ENCODE data around the gene SIPA1L3. TPM values are rescaled to one million over a fixed set of nuclear protein-coding genes. Genes with fewer than 3 reads are reported as not detected.

The SIPA1L3 gene
- total and polyA plus RNA-seq, 2 experiments from 2014 or later = 15.7 to 54.1 TPM

DNA sequence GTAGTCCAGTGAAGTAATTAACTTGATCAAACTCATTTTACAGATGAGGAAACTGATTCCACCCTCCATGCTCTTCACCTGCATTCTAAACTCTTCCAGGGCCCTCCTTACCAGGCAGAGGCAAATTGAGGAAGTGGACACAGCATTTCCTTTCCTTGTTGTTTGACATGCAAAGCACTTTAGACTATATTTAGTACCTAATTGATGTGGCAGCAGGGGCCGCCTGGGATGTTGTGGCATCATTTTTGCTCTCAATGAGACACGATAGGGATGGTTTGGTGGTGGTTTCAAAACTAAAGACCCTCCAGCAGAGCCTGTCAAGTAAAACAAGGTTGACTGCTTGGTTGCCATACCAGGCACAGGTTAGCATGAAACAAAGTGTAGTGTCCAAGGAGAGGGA lies 7.9 kb downstream of the SIPA1L3 start:
- no peaks in the 10 kb centered on the region for H3K9me3 Mint-ChIP-seq
- H4K20me1 ChIP-seq (replicated peaks; ENCODE audit: insufficient read depth) = peaks cover 9% of the 10 kb centered on the region
- H3K27me3 ChIP-seq (ENCODE audit: insufficient read depth) = no peaks in the 10 kb centered on the region
- H3K79me2 ChIP-seq (replicated peaks; ENCODE audit: insufficient read depth) = peaks cover 98% of the 10 kb centered on the region
- no peaks in the 10 kb centered on the region for H3K36me3 ChIP-seq (ENCODE audit: insufficient read depth)
- no peak for DNase-seq (ENCODE audit: low spot score)
- H3K4me3 ChIP-seq = no peak overlapping the region
- peaks cover 25% of the 10 kb centered on the region for H3K4me1 ChIP-seq (ENCODE audit: insufficient read depth)
- H3K4me3 Mint-ChIP-seq = peak overlapping the region; percentile 4; the same call in 1 of the 3 replicates
- H3K9me2 ChIP-seq (ENCODE audit: insufficient read depth) = no peaks in the 10 kb centered on the region
- peaks cover 14% of the 10 kb centered on the region; the same call in 2 of the 3 replicates for H3K36me3 Mint-ChIP-seq (ENCODE audit: low read depth)
- no peak for TF ChIP-seq ZNF114 (CRISPR knock-in tag; IDR thresholded peaks at IDR 0.05)
- TF ChIP-seq EZH2phosphoT487 (IDR thresholded peaks at IDR 0.05; ENCODE audit: unreplicated experiment) = no peak
- TF ChIP-seq ZNF331 (CRISPR knock-in tag; IDR thresholded peaks at IDR 0.05; ENCODE audit: low read depth) = no peak
- TF ChIP-seq, protein P1, sequence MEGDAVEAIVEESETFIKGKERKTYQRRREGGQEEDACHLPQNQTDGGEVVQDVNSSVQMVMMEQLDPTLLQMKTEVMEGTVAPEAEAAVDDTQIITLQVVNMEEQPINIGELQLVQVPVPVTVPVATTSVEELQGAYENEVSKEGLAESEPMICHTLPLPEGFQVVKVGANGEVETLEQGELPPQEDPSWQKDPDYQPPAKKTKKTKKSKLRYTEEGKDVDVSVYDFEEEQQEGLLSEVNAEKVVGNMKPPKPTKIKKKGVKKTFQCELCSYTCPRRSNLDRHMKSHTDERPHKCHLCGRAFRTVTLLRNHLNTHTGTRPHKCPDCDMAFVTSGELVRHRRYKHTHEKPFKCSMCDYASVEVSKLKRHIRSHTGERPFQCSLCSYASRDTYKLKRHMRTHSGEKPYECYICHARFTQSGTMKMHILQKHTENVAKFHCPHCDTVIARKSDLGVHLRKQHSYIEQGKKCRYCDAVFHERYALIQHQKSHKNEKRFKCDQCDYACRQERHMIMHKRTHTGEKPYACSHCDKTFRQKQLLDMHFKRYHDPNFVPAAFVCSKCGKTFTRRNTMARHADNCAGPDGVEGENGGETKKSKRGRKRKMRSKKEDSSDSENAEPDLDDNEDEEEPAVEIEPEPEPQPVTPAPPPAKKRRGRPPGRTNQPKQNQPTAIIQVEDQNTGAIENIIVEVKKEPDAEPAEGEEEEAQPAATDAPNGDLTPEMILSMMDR (conservative IDR thresholded peaks at IDR 0.05; ENCODE audit: low read depth in 2 of 2) = no peak
- TF ChIP-seq NANOG (IDR thresholded peaks at IDR 0.05; ENCODE audit: borderline replicate concordance) = no peak
- TF ChIP-seq REST (IDR thresholded peaks at IDR 0.05; ENCODE audit: unreplicated experiment) = no peak
- TF ChIP-seq POLR2AphosphoS5 (IDR thresholded peaks at IDR 0.05; ENCODE audit: low read depth) = no peak
- TF ChIP-seq, protein P2, sequence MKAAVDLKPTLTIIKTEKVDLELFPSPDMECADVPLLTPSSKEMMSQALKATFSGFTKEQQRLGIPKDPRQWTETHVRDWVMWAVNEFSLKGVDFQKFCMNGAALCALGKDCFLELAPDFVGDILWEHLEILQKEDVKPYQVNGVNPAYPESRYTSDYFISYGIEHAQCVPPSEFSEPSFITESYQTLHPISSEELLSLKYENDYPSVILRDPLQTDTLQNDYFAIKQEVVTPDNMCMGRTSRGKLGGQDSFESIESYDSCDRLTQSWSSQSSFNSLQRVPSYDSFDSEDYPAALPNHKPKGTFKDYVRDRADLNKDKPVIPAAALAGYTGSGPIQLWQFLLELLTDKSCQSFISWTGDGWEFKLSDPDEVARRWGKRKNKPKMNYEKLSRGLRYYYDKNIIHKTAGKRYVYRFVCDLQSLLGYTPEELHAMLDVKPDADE (IDR thresholded peaks at IDR 0.05) = no peak
- TF ChIP-seq CREB1 (CRISPR knock-in tag; IDR thresholded peaks at IDR 0.05; ENCODE audit: low read depth) = no peak
- no peak for TF ChIP-seq ZNF462 (CRISPR knock-in tag; IDR thresholded peaks at IDR 0.05)
- no peak for TF ChIP-seq EZH2 (IDR thresholded peaks at IDR 0.05; ENCODE audit: low read depth, unreplicated experiment)
- TF ChIP-seq STAT1 (IDR thresholded peaks at IDR 0.05; ENCODE audit: unreplicated experiment) = no peak
- TF ChIP-seq JUNB (IDR thresholded peaks at IDR 0.05; ENCODE audit: unreplicated experiment) = no peak
- 0 out of 2 replicates have a peak overlapping the region, but pooled peaks have one; percentile 58 for H3K4me2 ChIP-seq
- peaks cover 27% of the 10 kb centered on the region for H3K4me1 Mint-ChIP-seq
- no peak overlapping the region for H2AFZ ChIP-seq
- no peak for ATAC-seq
- H3F3A ChIP-seq (replicated peaks; ENCODE audit: low read depth) = 0 out of 2 replicates have a peak, but pooled peaks cover 3% of the 10 kb centered on the region
- H3K27ac ChIP-seq (ENCODE audit: low read depth) = peak overlapping the region; percentile 32; the same call in 1 of the 2 replicates
- peaks cover 6% of the 10 kb centered on the region for H3K27me3 Mint-ChIP-seq (ENCODE audit: insufficient read depth, low read depth, poor library complexity)
- peak overlapping the region; percentile 19; the same call in 1 of the 2 replicates for H3K27ac Mint-ChIP-seq

Data from GM23338 (cell line).